Vagina (tissue), 2 donors: ENCODE data around the gene CLPSL2. TPM values are rescaled to one million over a fixed set of nuclear protein-coding genes. Genes with fewer than 3 reads are reported as not detected.

Experiments
- DNase-seq, 2 donors: peaks; one replicate each; pipeline ENCODE4 v3.0.0-alpha.2; 2017; ENCODE audit errors: extremely low spot score in 2 of 2
- H3K27ac ChIP-seq: fragments of 200-600 bp; sonication (generic); one replicate; pipeline ENCODE4 v1.5.1; 2019
- H3K27me3 ChIP-seq: fragments of 200-600 bp; sonication (generic); one replicate; pipeline ENCODE4 v1.5.1; 2019
- H3K36me3 ChIP-seq, 2 donors: fragments of 200-600 bp; sonication (generic); one replicate each; pipeline ENCODE4 v1.5.1; 2017 to 2019
- H3K4me1 ChIP-seq: fragments of 200-600 bp; sonication (generic); one replicate; pipeline ENCODE4 v1.5.1; 2019
- H3K4me3 ChIP-seq, 2 donors: fragments of 200-600 bp; sonication (generic); 1 replicate in 1 of 2; 2 replicates in 1 of 2; pipeline ENCODE4 v1.5.1; 2016 to 2019
- H3K9me3 ChIP-seq: fragments of 200-600 bp; sonication (generic); one replicate; pipeline ENCODE4 v1.5.1; 2019
- CTCF ChIP-seq, 3 experiments: fragments of 450-650 bp in 2 of 3; fragments of 200-600 bp in 1 of 3; sonication (generic) in 1 of 3; IDR thresholded peaks; one replicate each; pipeline ENCODE4 v1.5.1; 2017 to 2019; ENCODE audit warnings: antibody characterized with exemption in 3 of 3, mild to moderate bottlenecking in 2 of 3, moderate library complexity in 2 of 3
- POLR2A ChIP-seq, 2 donors: fragments of 450-650 bp; IDR thresholded peaks; one replicate each; pipeline ENCODE4 v1.6.1; 2017; ENCODE audit warnings: antibody characterized with exemption in 2 of 2, mild to moderate bottlenecking in 2 of 2, moderate library complexity in 2 of 2
- POLR2AphosphoS5 ChIP-seq, 2 donors: sonication (generic); formaldehyde crosslinking; IDR thresholded peaks; one replicate each; pipeline ENCODE4 v1.9.0; 2017; ENCODE audit warnings: antibody characterized with exemption in 2 of 2, mild to moderate bottlenecking in 2 of 2, low read depth in 1 of 2; ENCODE audit not compliant: insufficient read depth in 1 of 2
- intact Hi-C: fragments of 100-400 bp; cut with DNase I; formaldehyde crosslinking; loops from one replicate; pipeline ENCODE4 v1.15.1; 2023
- total RNA-seq: library from RNA; depleted of rRNA; stranded (reverse); fragments of >200 nt; gene quantifications from one replicate; pipeline ENCODE4 v1.2.3, GENCODE V29; 2016

The CLPSL2 gene
- total RNA-seq, 1 donor from 2014 or later: not detected

GRCh38 chr6:35729722-35730121 is 46.7 kb upstream of the CLPSL2 start:
- Histone ChIP-seq H3K4me3 (no peak overlapping the region), H3K4me1 (peaks cover 90% of the 10 kb centered on the region), H3K9me3 (no peaks in the 10 kb centered on the region), H3K27ac (peak overlapping the region; percentile 99), H3K36me3 (no peaks in the 10 kb centered on the region), H3K27me3 (no peaks in the 10 kb centered on the region)
- TF ChIP-seq CTCF (IDR thresholded peaks at IDR 0.05): no peak
- no peak for TF ChIP-seq POLR2AphosphoS5 (IDR thresholded peaks at IDR 0.05; ENCODE audit: insufficient read depth in 1 of 2, low read depth in 1 of 2)
- TF ChIP-seq POLR2A (IDR thresholded peaks at IDR 0.05): no peak
- no peak for DNase-seq
- intact Hi-C loops: no loop called here

DNA sequence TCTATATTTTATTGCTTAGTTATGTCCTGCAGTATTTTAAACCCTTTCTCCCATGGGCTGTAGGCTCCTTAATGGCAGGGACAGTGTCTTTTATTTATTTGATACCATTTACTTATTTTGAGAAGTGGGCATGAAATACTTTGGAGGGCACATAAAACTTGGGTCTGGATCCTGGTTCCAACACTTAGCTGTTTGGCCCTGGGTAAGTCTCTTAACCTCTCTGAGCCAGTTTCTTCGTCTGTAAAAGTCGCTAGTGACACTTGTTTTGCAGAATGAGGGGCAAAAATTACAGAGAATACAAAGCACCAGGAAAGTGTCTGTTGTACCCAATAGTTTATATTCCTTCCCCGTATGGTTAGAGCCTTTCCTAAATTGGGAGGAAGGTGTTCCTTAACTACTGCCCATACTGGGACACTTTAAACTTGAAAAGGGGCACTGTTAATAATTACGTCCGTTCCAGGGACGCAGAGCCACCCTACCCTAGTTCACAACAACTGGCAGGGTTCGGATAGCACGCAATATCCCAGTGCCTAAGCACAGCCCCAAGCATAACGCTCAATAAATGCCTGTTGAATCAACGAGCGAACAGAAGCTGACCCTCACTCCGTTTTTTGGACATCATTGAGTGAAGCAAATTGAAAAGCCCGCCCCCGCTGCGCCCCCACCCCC is 45.5 kb upstream of the CLPSL2 start:
- intact Hi-C loops: no loop called here
- TF ChIP-seq CTCF (IDR thresholded peaks at IDR 0.05) (no peak), POLR2AphosphoS5 (IDR thresholded peaks at IDR 0.05; ENCODE audit: insufficient read depth in 1 of 2, low read depth in 1 of 2) (no peak), POLR2A (IDR thresholded peaks at IDR 0.05) (no peak)
- Histone ChIP-seq H3K4me1 (peaks cover 90% of the 10 kb centered on the region), H3K36me3 (no peaks in the 10 kb centered on the region), H3K9me3 (no peaks in the 10 kb centered on the region), H3K27me3 (no peaks in the 10 kb centered on the region), H3K4me3 (peak overlapping the region; percentile 58 to 81), H3K27ac (peak overlapping the region; percentile 99)
- DNase-seq: no peak

GRCh38 chr6:35731414-35731735 is 45.0 kb upstream of the CLPSL2 start:
- H3K4me3 ChIP-seq: peak overlapping the region; percentile 58 to 81
- no peaks in the 10 kb centered on the region for H3K27me3 ChIP-seq
- no peaks in the 10 kb centered on the region for H3K9me3 ChIP-seq
- TF ChIP-seq CTCF (IDR thresholded peaks at IDR 0.05) (no peak), POLR2A (IDR thresholded peaks at IDR 0.05) (peak in 1 of 2 donors; percentile 93)
- DNase-seq: peak in 1 of 2 donors; percentile 96
- H3K27ac ChIP-seq: peak overlapping the region; percentile 99
- intact Hi-C loops: no loop called here
- peaks cover 88% of the 10 kb centered on the region for H3K4me1 ChIP-seq
- H3K36me3 ChIP-seq: no peaks in the 10 kb centered on the region

GRCh38 chr6:35731736-35732532 is 44.5 kb upstream of the CLPSL2 start:
- peak overlapping the region; percentile 99 for H3K27ac ChIP-seq

More at GRCh38 chr6:35731736-35732532, 44.5 kb upstream of the CLPSL2 start:
- Histone ChIP-seq H3K36me3 (no peaks in the 10 kb centered on the region), H3K27me3 (no peaks in the 10 kb centered on the region), H3K4me3 (peak overlapping the region; percentile 58 to 81), H3K9me3 (no peaks in the 10 kb centered on the region), H3K4me1 (peaks cover 86% of the 10 kb centered on the region)
- intact Hi-C loops: loop anchor here (1.0 kb wide), 1 partner anchor 44 kb away; the partner anchor contains the start of gene FKBP5
- TF ChIP-seq POLR2AphosphoS5 (IDR thresholded peaks at IDR 0.05; ENCODE audit: insufficient read depth in 1 of 2, low read depth in 1 of 2): peak; percentile 89 to 98
- TF ChIP-seq CTCF (IDR thresholded peaks at IDR 0.05): peak in 1 of 3 experiments; percentile 21
- peak in 1 of 2 donors; percentile 38 for TF ChIP-seq POLR2A (IDR thresholded peaks at IDR 0.05)
- peak in 1 of 2 donors; percentile 99 for DNase-seq
